Stimulated activated CD8-positive, alpha-beta memory T cell treated with anti-CD3 and anti-CD28 coated beads, Interleukin-4, amount 100 ng/mL, for 4 hours (primary cell): Measurements from ENCODE around the gene LEMD1.
"Not testable (repeated sequence)": the region's sequence is repeated elsewhere in the genome, so short reads cannot be mapped to it uniquely, and the experiment has no call there.

ENCODE experiments used
- DNase-seq, 2 donors: peaks; one replicate each; pipeline ENCODE4 v3.0.0-alpha.2; 2020; ENCODE audit warnings: low read depth in 2 of 2, low spot score in 1 of 2

Gene LEMD1

DNA sequence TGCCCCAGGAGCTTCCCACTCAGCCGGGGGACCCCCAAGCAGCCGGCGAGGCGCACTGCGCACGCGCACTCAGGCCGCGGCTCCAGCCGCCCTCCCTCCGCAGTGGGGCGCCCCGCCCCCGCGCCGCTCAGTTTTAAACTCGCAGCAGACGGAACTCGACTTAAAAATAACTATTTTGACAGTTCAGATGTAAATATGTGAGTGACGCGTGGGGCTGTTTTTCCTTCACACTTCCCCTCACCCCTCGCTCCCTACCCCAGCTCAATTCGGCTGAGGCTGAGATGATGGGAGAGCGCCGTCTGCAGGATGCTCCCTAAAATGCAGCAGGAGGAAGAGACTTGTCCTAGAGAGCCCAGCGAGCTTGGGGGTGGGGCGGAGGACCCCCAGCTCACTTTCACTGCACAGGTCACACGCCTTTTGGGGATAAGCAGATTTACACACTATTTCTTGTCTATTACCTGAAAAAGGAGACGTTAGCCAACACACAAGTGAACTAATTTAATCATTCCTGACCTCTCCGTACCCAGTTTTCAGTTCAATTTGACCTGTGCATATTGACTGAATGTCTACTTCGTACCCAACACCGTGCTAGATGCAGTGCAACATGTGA is 8.9 kb upstream of the LEMD1 start:
- peak; percentile 17 to 33 for DNase-seq

DNA sequence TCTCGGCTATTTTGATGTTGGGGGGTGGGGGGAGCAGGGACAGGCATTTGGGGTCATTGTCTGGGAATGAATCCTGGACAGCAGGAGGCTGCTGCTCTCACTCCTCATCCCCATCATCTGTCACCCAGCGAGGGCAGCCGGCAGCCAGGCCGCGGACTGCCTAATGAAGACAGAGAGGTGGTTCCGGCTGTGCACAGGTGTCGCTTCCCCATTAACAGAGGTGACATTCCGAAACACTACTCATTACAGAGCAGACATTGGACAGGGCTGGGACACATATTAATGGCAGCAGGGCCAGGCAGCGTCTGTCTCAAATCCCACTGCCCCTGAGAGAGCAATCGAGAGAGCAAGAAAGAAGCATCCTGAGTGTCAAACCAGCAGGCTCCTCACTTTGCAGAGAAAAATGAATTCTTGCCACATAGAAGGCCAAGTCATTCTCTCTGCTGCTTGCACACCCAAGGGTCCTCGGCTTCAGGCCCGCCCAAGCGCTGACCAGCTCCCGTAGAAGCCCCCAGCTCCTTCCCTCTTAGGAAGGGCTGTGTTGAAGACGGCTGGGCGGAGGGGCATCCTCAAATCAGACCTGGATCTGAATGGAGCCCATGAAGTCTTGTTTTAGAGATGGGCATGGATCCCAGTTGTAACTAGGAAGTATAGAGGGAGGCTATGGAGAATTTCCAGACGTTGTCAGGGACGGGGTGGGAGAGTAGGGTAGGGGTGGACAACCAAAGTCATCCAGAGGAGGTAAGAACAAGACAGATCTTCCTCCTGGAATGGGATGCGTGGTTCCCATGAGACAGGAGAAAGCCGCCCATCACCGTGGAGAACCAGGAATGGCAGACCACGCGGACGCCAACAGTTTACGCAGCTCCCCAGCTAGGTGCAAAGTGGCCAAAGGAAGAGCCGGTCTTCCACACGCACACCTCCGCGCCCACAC is 8.2 kb upstream of the LEMD1 start:
- no peak for DNase-seq

DNA sequence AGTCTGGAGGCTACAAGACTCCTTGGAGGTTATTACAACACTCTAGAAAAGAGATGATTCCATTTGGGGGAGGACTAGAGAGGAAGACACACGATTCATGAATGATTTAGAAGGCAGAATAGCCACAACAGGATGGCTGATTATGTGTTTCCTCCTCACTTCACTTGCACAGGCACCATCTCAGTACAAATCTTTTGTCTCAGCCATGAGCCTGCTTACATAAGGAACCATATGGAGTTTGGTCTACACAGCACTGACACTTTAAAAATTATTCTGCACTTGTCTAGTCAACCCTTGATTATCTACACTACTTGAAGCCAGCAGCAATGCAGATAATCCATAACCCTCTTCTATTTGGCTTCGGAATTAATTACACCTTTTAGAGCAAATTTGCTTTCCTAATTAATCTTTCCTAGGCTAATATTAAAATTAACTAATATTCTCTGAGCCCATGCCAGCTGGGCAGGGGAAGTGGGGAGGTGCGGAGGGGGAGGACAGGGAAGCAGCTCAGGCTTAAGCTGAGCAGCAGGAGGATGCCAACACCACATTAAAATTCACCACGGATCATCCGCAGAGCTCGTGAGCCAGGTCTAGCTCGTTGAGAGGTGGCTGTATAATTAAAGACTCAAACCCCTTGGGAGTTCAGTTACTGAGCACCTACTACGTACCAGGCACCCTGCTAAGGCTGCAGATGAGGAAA is 3.2 kb upstream of the LEMD1 start:
- no peak for DNase-seq

DNA sequence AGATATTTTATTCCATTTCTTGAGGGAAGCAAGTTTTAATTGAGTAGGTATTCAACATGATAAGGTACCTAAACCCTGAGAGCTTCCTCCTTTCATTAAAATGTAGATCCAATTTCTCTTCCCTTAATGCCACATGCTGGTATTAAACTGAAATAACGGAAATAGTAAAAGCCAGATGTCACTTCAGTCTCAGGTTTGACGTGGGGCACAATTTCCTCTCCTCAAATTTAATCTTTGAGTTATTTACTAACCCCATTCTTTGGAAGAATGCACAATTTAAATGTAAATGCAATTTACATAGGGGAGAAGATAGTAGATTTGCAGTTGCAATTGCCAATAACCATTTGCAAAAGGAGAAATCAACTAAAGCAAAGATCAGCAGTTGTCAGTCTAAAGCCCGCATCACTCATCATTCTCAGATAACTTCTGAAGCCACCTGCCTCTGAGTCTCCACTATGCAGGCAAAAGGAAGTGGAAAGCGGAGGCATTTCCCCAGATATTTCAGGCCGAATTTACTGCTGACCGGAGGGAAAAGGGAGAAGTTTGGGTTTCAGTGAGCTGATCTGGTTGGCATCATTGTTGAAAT is 2.1 kb upstream of the LEMD1 start:
- no peak for DNase-seq

DNA sequence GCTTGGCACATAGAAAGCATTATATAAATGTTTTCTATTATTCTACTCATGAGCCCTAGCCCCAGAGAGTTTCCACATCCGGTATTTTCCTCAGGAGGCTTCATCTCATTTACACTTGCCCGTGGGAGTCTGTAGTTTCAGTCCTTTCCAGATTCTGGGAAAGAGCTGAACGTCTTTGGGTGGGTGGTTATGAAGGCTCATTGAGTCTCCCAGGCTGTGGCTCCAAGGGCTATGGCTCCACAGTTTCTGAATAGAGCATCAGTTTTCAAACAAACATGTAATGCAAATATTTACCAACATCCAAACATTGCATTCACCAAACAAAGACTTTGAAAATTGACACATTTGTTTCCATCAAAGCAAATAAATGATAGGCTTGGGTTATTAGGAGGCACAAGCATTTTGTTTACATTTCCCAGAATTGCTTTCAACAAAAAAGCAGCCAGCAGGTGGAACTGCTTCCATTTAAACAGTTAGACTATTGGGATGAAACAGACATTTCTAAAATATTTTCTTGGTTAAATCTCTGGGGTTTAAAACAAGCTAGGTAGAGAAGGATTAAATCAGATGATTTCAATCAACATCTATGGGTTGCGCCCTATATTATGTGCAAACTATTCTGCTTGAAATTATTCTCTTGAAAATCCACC is 1.3 kb upstream of the LEMD1 start:
- DNase-seq = no peak

DNA sequence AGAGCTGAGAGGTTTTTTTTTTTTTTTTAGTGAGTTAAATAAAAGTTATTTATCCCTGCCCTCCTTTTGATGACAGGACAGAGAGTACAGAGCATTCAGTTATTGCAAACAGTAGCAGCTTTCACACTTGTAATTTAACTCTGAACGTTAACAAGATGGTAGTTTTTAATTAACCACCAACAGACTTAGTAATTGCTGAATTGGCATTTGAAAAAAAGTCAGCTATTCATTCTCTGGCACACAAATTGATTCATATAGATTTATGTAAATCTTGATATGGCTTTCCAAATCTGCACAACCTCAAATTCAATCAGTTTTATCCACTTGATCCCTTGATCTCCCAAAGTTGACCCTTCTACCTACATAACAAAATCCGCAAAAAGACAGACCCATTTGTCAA is 918 bp downstream of the LEMD1 start:
- DNase-seq = no peak

DNA sequence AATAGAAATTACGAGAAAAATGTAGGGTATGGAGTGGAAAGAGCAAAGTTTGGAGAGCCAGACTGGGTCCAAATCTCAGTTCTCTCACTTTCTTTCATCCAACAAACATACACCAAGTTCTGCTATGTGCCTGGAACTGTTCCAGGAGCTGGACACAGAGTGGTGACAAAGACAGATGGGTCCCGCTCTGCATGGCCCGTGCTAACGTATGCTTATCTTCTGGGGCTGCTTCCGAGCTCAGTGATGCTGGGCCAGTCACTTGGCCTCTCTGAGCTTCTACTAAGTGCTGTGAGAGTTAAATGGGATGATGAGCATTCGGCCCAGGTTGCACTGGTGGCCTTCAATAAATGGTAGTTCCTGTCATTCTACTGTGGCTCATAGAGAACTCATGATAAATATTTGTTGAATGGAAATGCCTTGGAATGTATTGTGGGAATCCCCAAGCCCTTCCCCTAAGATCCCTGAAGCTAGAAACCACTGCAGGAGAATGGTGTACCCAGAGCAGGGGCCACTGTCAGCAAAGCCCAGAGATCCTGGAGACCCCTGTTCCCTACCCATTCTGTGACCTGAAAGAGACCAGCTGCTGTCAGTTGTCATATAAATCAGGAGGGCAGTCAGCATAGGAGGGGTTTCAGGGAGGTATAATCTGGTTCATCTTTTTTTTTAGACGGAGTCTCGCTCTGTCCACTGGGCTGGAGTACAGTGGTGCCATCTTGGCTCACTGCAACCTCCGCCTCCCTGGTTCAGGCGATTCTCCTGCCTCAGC is 3.8 kb downstream of the LEMD1 start:
- no peak for DNase-seq

DNA sequence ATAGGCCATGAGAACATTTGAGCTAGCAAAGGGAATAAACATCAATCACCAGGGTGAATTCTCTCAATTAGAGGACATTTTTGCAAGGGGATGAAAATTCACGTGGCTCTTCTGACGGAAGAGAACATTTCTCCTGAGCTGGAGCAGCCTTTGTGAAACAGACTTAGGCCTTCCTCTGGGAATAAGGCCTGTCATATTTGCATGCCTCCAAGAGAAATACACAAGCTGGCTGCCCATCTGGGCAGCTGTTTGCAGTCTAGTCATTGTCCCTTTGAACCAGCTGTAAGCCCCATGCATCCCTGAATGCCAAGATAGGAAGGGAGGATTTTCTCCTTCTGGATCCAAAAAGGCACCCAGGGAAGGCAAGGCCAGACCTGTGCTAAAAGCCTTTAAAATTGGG is 5.5 kb downstream of the LEMD1 start:
- no peak for DNase-seq

DNA sequence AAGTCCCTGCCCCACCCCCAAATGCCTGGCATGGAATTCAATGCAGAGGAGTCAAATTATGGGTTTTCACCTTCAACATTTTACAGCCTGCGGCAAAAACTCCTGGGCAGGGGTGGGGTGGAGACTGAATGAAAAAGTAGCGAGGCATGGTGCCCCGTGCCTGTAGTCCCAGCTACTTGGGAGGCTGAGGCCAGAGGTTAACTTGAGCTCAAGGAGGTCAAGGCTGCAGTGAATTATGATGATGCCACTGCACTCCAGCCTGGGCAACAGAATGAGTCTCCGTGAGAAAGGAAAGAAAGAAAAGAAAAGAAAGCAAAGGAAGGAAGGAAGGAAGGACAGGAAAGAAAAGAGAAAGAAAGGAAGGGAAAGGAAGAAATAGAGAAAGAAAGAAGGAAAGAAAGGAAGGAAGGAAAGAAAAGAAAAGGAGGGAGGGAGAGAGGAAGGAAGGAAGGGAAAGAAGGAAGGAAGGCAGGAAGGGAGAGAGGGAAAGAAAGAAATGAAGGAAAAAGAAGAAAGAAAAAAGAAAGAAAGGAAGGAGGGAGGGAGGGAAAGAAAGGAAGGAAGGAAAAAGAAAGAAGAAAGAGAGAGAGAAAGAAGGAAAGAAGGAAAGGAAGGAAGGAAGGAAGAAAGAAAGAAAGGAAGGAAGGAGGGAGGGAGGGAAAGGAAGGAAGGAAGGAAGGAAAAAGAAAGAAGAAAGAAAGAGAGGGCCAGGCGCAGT is 11.1 kb downstream of the LEMD1 start:
- DNase-seq = no peak

DNA sequence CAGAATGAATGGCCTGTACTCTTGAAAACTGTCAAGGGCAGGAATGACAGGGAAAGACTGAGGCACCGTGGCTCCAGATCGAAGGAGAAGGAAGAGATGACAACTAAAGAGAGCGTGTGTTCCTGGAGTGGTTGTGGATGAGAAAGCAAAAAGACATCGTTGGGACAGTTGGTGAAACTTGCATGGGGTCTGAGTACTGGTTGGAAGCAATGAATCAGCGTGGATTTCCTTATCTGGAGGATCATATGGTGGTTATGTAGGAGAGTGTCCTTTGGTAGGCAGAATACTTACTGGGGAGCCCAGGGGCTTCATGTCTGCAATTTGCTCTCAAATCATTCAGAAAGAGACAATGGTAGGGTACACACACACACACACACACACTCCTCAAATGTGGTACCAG is 13.9 kb downstream of the LEMD1 start:
- no peak for DNase-seq

DNA sequence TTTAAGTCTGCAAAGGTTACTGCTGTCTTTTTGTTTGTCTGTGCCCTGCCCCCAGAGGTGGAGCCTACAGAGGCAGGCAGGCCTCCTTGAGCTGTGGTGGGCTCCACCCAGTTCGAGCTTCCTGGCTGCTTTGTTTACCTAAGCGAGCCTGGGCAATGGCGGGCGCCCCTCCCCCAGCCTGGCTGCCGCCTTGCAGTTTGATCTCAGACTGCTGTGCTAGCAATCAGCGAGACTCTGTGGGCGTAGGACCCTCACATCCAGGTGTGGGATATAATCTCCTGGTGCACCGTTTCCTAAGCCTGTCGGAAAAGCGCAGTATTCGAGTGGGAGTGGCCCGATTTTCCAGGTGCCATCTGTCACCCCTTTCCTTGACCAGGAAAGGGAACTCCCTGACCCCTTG is 15.6 kb downstream of the LEMD1 start:
- not testable (repeated sequence) for DNase-seq

DNA sequence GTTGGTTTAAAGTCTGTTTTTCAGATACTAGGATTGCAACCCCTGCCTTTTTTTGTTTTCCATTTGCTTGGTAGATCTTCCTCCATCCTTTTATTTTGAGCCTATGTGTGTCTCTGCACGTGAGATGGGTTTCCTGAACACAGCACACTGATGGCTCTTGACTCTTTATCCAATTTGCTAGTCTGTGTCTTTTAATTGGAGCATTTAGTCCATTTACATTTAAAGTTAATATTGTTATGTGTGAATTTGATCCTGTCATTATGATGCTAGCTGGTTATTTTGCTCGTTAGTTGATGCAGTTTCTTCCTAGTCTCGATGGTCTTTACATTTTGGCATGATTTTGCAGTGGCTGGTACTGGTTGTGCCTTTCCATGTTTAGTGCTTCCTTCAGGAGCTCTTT is 17.4 kb downstream of the LEMD1 start:
- not testable (repeated sequence) for DNase-seq

DNA sequence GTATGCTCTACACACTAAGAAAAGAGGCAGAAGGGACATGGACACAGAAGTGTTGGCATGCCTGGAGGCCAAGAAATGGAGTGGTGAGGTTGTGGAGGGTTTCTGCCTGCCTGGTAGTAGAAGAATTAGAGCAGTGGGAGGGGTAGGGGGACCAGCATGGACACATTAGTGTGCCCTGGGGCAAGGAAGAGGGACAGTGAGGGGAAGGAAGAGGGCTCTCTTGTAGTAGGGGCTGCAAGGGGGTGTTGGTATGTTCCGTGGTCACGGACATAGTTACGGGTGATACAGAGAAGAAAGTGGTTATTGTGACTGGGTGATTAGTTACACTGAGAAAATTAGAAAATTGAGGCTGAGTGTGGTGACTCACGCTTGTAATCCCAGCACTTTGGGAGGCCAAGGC is 23.3 kb downstream of the LEMD1 start:
- DNase-seq = no peak

DNA sequence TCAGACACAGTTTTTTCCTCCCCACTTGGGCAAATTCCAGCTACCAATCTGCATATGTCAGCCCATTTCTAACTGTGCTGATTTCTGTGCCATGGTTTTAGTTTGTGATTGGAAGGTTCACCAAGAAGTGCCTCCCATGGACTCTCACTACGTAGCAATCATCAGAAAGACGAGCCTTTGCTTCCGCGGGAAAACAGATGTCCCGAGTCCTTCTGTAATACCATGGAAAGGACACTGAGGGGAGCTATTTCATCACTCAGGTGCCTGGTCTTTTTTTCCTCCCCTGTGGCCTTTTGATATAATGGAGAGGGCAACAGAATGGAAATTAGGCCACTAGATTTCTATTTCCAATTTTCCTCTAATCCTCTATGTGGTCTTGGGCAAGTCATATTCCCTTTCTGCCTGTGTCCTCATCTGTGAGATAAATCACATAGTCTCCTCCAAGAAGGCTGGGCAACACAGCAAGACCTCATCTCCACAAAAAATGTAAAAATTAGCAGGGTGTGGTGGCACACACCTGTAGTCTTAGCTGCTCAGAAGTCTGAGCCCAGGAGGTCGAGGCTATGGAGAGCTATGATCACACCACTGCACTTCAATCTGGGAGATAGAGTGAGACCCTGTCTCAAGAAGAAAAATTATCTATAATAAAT is 24.8 kb downstream of the LEMD1 start:
- DNase-seq = no peak

DNA sequence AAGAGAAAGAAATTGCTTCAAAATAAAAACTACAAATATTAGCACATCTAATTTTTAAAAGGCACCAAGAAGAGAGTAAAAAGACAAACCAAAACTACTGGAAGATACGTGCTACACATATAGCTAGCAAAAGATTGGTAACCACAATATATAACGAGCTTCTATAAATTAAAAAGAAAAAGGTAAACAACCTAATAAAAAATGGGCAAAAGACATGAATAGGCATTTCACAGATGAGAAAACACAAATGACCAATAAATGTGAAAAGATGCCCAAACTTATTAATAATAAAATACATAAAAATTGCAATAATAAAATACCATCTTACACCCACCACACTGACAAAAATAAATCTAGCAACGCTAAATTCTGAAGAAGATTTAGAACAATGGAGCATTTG is 26.2 kb downstream of the LEMD1 start:
- DNase-seq = no peak

DNA sequence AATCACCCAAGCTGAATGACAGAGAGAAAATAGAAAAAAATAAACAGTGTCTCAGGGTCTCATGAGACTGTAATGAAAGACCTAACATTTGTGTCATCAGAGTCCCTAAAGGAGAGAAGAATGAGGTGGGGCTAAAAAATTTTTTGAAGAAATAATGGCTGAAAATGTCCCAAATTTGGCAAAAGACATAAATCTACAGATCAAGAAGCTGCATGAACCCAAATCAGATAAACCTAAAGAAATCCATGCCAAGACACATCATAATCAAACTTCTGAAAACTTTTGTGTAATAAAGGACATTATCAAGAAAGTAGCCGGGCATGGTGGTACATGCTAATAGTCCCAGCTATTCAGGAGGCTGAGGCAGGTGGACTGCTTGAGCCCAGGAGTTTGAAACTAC is 29.2 kb downstream of the LEMD1 start:
- DNase-seq = no peak

DNA sequence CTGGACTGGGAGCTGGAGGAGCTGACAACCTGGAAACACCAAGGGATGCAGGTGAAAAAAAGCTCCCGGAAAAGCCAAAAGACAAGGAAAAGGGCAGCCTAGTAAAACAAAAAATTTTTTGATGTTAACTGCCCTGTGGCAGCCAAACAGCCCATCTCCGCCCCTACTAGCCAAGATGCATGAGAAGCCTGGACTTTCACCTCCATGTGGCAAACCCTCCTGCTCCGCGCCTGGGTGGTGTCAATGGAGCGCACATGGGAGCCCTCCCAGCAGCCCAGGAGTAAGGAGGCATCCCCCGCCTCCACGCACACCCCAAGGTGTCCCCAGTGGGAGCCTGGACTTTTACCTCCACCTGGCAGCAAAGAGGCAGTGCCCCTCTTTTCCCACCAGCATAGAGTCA is 30.5 kb downstream of the LEMD1 start:
- DNase-seq = no peak

DNA sequence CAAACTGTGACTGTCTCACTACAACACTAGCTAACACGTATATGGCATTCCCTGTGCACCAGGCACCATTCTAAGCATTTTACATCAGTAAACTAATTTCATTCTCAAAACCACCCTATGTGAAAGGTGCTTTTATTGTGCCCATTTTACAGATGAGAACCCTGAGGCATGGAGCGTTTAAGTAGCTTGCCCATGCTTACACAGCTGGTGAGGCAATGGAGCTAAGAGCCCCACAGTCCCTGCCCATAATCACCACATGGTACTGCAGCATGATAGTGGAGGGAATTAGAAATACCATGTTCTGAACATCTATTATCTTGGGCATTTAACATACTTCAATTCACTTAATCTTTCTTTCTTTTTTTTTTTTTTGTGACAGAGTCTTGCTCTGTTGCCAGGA is 34.0 kb downstream of the LEMD1 start:
- no peak for DNase-seq

DNA sequence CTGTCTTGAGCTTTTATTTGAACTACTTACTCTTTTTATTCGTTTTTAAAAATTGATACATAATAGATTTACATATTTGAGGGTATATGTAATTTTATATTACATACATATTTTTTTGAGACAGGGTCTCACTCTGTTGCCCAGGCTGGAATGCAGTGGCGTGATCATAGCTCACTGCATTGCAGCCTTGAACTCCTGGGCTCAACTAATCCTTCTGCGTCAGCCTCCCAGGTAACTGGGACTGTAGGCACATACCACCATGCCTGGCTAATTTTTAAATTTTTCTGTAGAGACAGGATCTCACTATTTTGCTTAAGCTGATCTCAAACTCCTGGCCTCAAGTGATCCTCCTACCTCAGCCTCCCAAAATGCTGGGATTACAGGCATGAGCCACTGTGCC is 38.9 kb downstream of the LEMD1 start:
- not testable (repeated sequence) for DNase-seq
